GM23248 (cell line): ENCODE measurements around the gene CA12. TPM values are rescaled to one million over a fixed set of nuclear protein-coding genes. Genes with fewer than 3 reads are reported as not detected.

Source experiments
- DNase-seq: peaks from one replicate; pipeline ENCODE4 v3.0.0-alpha.2; 2015
- H2AFZ ChIP-seq: fragments of 200-600 bp; sonication (generic); 2 replicates; pipeline ENCODE4 v1.6.1; 2016; ENCODE audit warnings: antibody characterized with exemption
- H3F3A ChIP-seq: fragments of 200-600 bp; sonication (generic); 2 replicates; pipeline ENCODE4 v1.6.1; 2016; ENCODE audit warnings: mild to moderate bottlenecking, antibody characterized with exemption, mixed run types; ENCODE audit not compliant: insufficient read depth
- H3K27ac ChIP-seq: fragments of 200-600 bp; sonication (generic); 2 replicates; pipeline ENCODE4 v1.5.1; 2016; ENCODE audit warnings: mild to moderate bottlenecking
- H3K27me3 ChIP-seq: fragments of 200-600 bp; sonication (generic); replicated peaks from 2 replicates; pipeline ENCODE4 v1.6.1; 2016; ENCODE audit warnings: mild to moderate bottlenecking; ENCODE audit not compliant: insufficient read depth
- H3K36me3 ChIP-seq: fragments of 200-600 bp; sonication (generic); 2 replicates; pipeline ENCODE4 v1.6.1; 2016; ENCODE audit warnings: low read depth, mild to moderate bottlenecking
- H3K4me1 ChIP-seq: fragments of 200-600 bp; sonication (generic); 2 replicates; pipeline ENCODE4 v1.6.1; 2016; ENCODE audit warnings: mild to moderate bottlenecking; ENCODE audit not compliant: insufficient read depth
- H3K4me2 ChIP-seq: fragments of 200-600 bp; sonication (generic); one replicate; pipeline ENCODE4 v1.6.1; 2016; ENCODE audit warnings: mild to moderate bottlenecking; ENCODE audit not compliant: unreplicated experiment
- H3K4me3 ChIP-seq: fragments of 200-600 bp; sonication (generic); 2 replicates; pipeline ENCODE4 v1.5.1; 2016; ENCODE audit warnings: mild to moderate bottlenecking
- H3K79me2 ChIP-seq: fragments of 200-600 bp; sonication (generic); 2 replicates; pipeline ENCODE4 v1.6.1; 2016; ENCODE audit warnings: mild to moderate bottlenecking; ENCODE audit not compliant: insufficient read depth
- H3K9ac ChIP-seq: fragments of 200-600 bp; sonication (generic); 2 replicates; pipeline ENCODE4 v1.6.1; 2016; ENCODE audit warnings: mild to moderate bottlenecking
- H3K9me2 ChIP-seq: fragments of 200-600 bp; sonication (generic); 2 replicates; pipeline ENCODE4 v1.6.1; 2016; ENCODE audit warnings: mixed run types, mild to moderate bottlenecking, moderate library complexity; ENCODE audit not compliant: insufficient read depth
- H3K9me3 ChIP-seq: fragments of 200-600 bp; sonication (generic); one replicate; pipeline ENCODE4 v1.6.1; 2017; ENCODE audit warnings: low read depth
- H4K20me1 ChIP-seq: fragments of 200-600 bp; sonication (generic); 2 replicates; pipeline ENCODE4 v1.6.0; 2016; ENCODE audit not compliant: insufficient read depth
- EZH2 ChIP-seq: fragments of 200-600 bp; sonication (generic); IDR thresholded peaks from 2 replicates; pipeline ENCODE4 v1.6.1; 2018; ENCODE audit warnings: antibody characterized with exemption, mild to moderate bottlenecking; ENCODE audit not compliant: insufficient read depth, poor library complexity, severe bottlenecking
- EZH2phosphoT487 ChIP-seq: fragments of 200-600 bp; sonication (generic); IDR thresholded peaks from 2 replicates; pipeline ENCODE4 v1.6.1; 2018; ENCODE audit warnings: antibody characterized with exemption, moderate library complexity, mild to moderate bottlenecking, low read depth; ENCODE audit not compliant: insufficient read depth
- WGBS, 2 experiments: methylation state at CpG; one replicate each; pipeline ENCODE4 v1.1.6; 2015 to 2017; ENCODE audit warnings: low lambda C conversion rate in 2 of 2, low coverage in 1 of 2; ENCODE audit errors: missing lambda C conversion rate in 2 of 2; 5-methylcytosine and 5-hydroxymethylcytosine counted together
- in situ Hi-C: fragments of 300-500 bp; cut with MboI; formaldehyde crosslinking; loops from 2 replicates; pipeline ENCODE4 v1.15.0; 2020
- polyA plus RNA-seq: library from polyadenylated mRNA; unstranded; fragments of >200 nt; fragmentation: Nextera tagmentation; extraction: Ambion mirVana; gene quantifications from 2 replicates; pipeline ENCODE4 v1.2.1, GENCODE V29; 2016
- total RNA-seq: library from RNA; depleted of rRNA; stranded (reverse); fragments of >200 nt; shearing (Covaris generic); gene quantifications from 2 replicates; pipeline ENCODE4 v1.2.3, GENCODE V29; 2014; rRNA removed

The CA12 gene
- 41.1 and 41.8 TPM in 2 replicates for total RNA-seq
- 40.9 and 42.1 TPM in 2 replicates for polyA plus RNA-seq

GRCh38 chr15:63381301-63382204, at the start of gene CA12:
Gene CA12, minus strand, starts transcription at chr15:63381846. Its CDS starts 126 bp downstream, at chr15:63381720.
- Histone ChIP-seq H3K79me2 (peaks cover 47% of the 10 kb centered on the region), H4K20me1 (no peaks in the 10 kb centered on the region), H3K9me2 (no peaks in the 10 kb centered on the region), H3K9me3 (no peaks in the 10 kb centered on the region), H3K4me2 (peak within 1 kb of the TSS; percentile 96), H3K9ac (peak within 1 kb of the TSS; percentile 82), H3F3A (peaks cover 16% of the 10 kb centered on the region), H3K4me3 (peak within 1 kb of the TSS; percentile 94), H3K36me3 (no peaks in the 10 kb centered on the region), H3K27me3 (no peaks in the 10 kb centered on the region), H3K4me1 (peaks cover 20% of the 10 kb centered on the region), H3K27ac (peak within 1 kb of the TSS; percentile 31), H2AFZ (peak within 1 kb of the TSS; percentile 95)
- in situ Hi-C loops: no loop called here
- TF ChIP-seq EZH2phosphoT487 (no peak), EZH2 (no peak)
- WGBS, 2 experiments: 2% methylated on average over 53 to 56 of the region's 58 CpGs
- peak; percentile 72 for DNase-seq

GRCh38 chr15:63430766-63431451, 49.3 kb upstream of the CA12 start:
- no peaks in the 10 kb centered on the region for H4K20me1 ChIP-seq

GRCh38 chr15:63426552-63426951, 44.9 kb upstream of the CA12 start:
- Histone ChIP-seq H3K9me3 (no peaks in the 10 kb centered on the region), H3F3A (no peaks in the 10 kb centered on the region), H3K4me1 (no peaks in the 10 kb centered on the region), H2AFZ (no peak overlapping the region), H3K4me2 (no peak overlapping the region), H3K9ac (no peak overlapping the region), H4K20me1 (no peaks in the 10 kb centered on the region), H3K4me3 (no peak overlapping the region), H3K79me2 (no peaks in the 10 kb centered on the region), H3K27me3 (no peaks in the 10 kb centered on the region), H3K27ac (no peak overlapping the region), H3K36me3 (no peaks in the 10 kb centered on the region), H3K9me2 (no peaks in the 10 kb centered on the region)
- in situ Hi-C loops: no loop called here
- TF ChIP-seq EZH2: no peak
- TF ChIP-seq EZH2phosphoT487: no peak
- no peak for DNase-seq
- 66 to 77% methylated on average over 2 of the region's 2 CpGs for WGBS, 2 experiments

More at GRCh38 chr15:63430766-63431451, 49.3 kb upstream of the CA12 start:
- no peaks in the 10 kb centered on the region for H3K4me1 ChIP-seq
- no peak overlapping the region for H3K4me3 ChIP-seq
- no peak overlapping the region for H3K4me2 ChIP-seq
- H3K9ac ChIP-seq: no peak overlapping the region
- TF ChIP-seq EZH2: no peak
- H3K27ac ChIP-seq: no peak overlapping the region
- H3K9me2 ChIP-seq: no peaks in the 10 kb centered on the region
- in situ Hi-C loops: no loop called here
- H3K79me2 ChIP-seq: no peaks in the 10 kb centered on the region
- WGBS, 2 experiments: 44 to 48% methylated on average over 6 of the region's 6 CpGs
- H3K36me3 ChIP-seq: no peaks in the 10 kb centered on the region
- peak; percentile 40 for DNase-seq
- no peaks in the 10 kb centered on the region for H3F3A ChIP-seq
- H3K27me3 ChIP-seq: no peaks in the 10 kb centered on the region
- no peak overlapping the region for H2AFZ ChIP-seq
- no peaks in the 10 kb centered on the region for H3K9me3 ChIP-seq

GRCh38 chr15:63425426-63425985, 43.9 kb upstream of the CA12 start:
- Histone ChIP-seq H3K9me2 (no peaks in the 10 kb centered on the region), H3K27ac (no peak overlapping the region), H3K4me1 (no peaks in the 10 kb centered on the region)

More at GRCh38 chr15:63425426-63425985, 43.9 kb upstream of the CA12 start:
- H3K27me3 ChIP-seq: no peaks in the 10 kb centered on the region
- H3K79me2 ChIP-seq: no peaks in the 10 kb centered on the region
- H3K4me3 ChIP-seq: no peak overlapping the region
- no peak for DNase-seq
- H3K36me3 ChIP-seq: no peaks in the 10 kb centered on the region
- no peak for TF ChIP-seq EZH2phosphoT487
- TF ChIP-seq EZH2: no peak
- H4K20me1 ChIP-seq: no peaks in the 10 kb centered on the region
- no peaks in the 10 kb centered on the region for H3K9me3 ChIP-seq
- H3F3A ChIP-seq: no peaks in the 10 kb centered on the region
- no peak overlapping the region for H2AFZ ChIP-seq
- H3K9ac ChIP-seq: no peak overlapping the region
- 94 to 95% methylated on average over 2 of the region's 2 CpGs for WGBS, 2 experiments
- in situ Hi-C loops: no loop called here
- H3K4me2 ChIP-seq: no peak overlapping the region
